ENCODE results near the gene WSB1. TPM values are rescaled to one million over a fixed set of nuclear protein-coding genes. Genes with fewer than 3 reads are reported as not detected.

WSB1 gene
- total and polyA plus RNA-seq, 2 experiments from 2014 or later = 161 to 214 TPM

GRCh38 chr17:27318633-27319032, 24.7 kb downstream of the WSB1 start:
- H3K4me2 ChIP-seq = no peak overlapping the region
- DNase-seq (ENCODE audit: low spot score) = no peak
- peaks cover 2% of the 10 kb centered on the region for H3K79me2 ChIP-seq
- peaks cover 8% of the 10 kb centered on the region for H3K4me1 ChIP-seq (ENCODE audit: insufficient read depth)
- no peak overlapping the region for H2AFZ ChIP-seq
- no peaks in the 10 kb centered on the region for H3K36me3 ChIP-seq (replicated peaks; ENCODE audit: insufficient read depth, low read depth)
- TF ChIP-seq CTCF (IDR thresholded peaks at IDR 0.05; ENCODE audit: poor library complexity) (no peak), EZH2phosphoT487 (IDR thresholded peaks at IDR 0.05; ENCODE audit: low read depth, severe bottlenecking, unreplicated experiment) (no peak), EZH2 (IDR thresholded peaks at IDR 0.05; ENCODE audit: borderline replicate concordance) (no peak)
- H3K27me3 ChIP-seq = no peaks in the 10 kb centered on the region
- no peak overlapping the region for H3K27ac ChIP-seq
- no peaks in the 10 kb centered on the region for H3K9me2 ChIP-seq (replicated peaks; ENCODE audit: insufficient read depth)
- 94% methylated on average over 6 of the region's 6 CpGs for WGBS (ENCODE audit: low lambda C conversion rate, missing lambda C conversion rate)
- H3K9me3 ChIP-seq (ENCODE audit: low read depth) = no peaks in the 10 kb centered on the region
- H3K4me3 ChIP-seq = no peak overlapping the region
- H4K20me1 ChIP-seq (ENCODE audit: insufficient read depth, poor library complexity, severe bottlenecking) = no peaks in the 10 kb centered on the region

- Histone ChIP-seq H3K27ac (peak overlapping the region; percentile 38), H3K9me2 (replicated peaks; ENCODE audit: insufficient read depth) (no peaks in the 10 kb centered on the region), H3K4me1 (ENCODE audit: insufficient read depth) (peaks cover 13% of the 10 kb centered on the region), H3K4me2 (no peak overlapping the region), H2AFZ (no peak overlapping the region), H3K79me2 (no peaks in the 10 kb centered on the region), H3K27me3 (no peaks in the 10 kb centered on the region), H4K20me1 (ENCODE audit: insufficient read depth, poor library complexity, severe bottlenecking) (no peaks in the 10 kb centered on the region), H3K36me3 (replicated peaks; ENCODE audit: insufficient read depth, low read depth) (no peaks in the 10 kb centered on the region), H3K4me3 (no peak overlapping the region), H3K9me3 (ENCODE audit: low read depth) (no peaks in the 10 kb centered on the region)
- TF ChIP-seq EZH2phosphoT487 (IDR thresholded peaks at IDR 0.05; ENCODE audit: low read depth, severe bottlenecking, unreplicated experiment) (no peak), EZH2 (IDR thresholded peaks at IDR 0.05; ENCODE audit: borderline replicate concordance) (no peak), CTCF (IDR thresholded peaks at IDR 0.05; ENCODE audit: poor library complexity) (no peak)
- 80% methylated on average over 4 of the region's 4 CpGs for whole genome bisulfite sequencing (ENCODE audit: low lambda C conversion rate, missing lambda C conversion rate)
- DNase-seq (ENCODE audit: low spot score) = peak; percentile 63
Observed at GRCh38 chr17:27319541-27320221, 25.8 kb downstream of the WSB1 start.

- H3K9me3 ChIP-seq (ENCODE audit: low read depth) = no peaks in the 10 kb centered on the region
- no peaks in the 10 kb centered on the region for H3K27me3 ChIP-seq
- H3K4me2 ChIP-seq = no peak overlapping the region
- peaks cover 8% of the 10 kb centered on the region for H3K4me1 ChIP-seq (ENCODE audit: insufficient read depth)
- no peak overlapping the region for H3K27ac ChIP-seq
- H3K36me3 ChIP-seq (replicated peaks; ENCODE audit: insufficient read depth, low read depth) = no peaks in the 10 kb centered on the region
- H2AFZ ChIP-seq = no peak overlapping the region
- H3K4me3 ChIP-seq = no peak overlapping the region
- H3K79me2 ChIP-seq = no peaks in the 10 kb centered on the region
- TF ChIP-seq CTCF (IDR thresholded peaks at IDR 0.05; ENCODE audit: poor library complexity) = no peak
- TF ChIP-seq EZH2phosphoT487 (IDR thresholded peaks at IDR 0.05; ENCODE audit: low read depth, severe bottlenecking, unreplicated experiment) = no peak
- TF ChIP-seq EZH2 (IDR thresholded peaks at IDR 0.05; ENCODE audit: borderline replicate concordance) = no peak
- WGBS (ENCODE audit: low lambda C conversion rate, missing lambda C conversion rate) = 90% methylated on average over 4 of the region's 4 CpGs
- no peaks in the 10 kb centered on the region for H3K9me2 ChIP-seq (replicated peaks; ENCODE audit: insufficient read depth)
- no peaks in the 10 kb centered on the region for H4K20me1 ChIP-seq (ENCODE audit: insufficient read depth, poor library complexity, severe bottlenecking)
- no peak for DNase-seq (ENCODE audit: low spot score)
Observed at GRCh38 chr17:27320222-27320560, 26.3 kb downstream of the WSB1 start.
